GM21737 (cell line): Measurements from ENCODE around the gene KCND3.
"Not testable (repeated sequence)": the region's sequence is repeated elsewhere in the genome, so short reads cannot be mapped to it uniquely, and the experiment has no call there.

Source experiments
- ATAC-seq: cut with Tn5 transposase; IDR thresholded peaks from one replicate; pipeline ENCODE4 v1.9.1; 2021; ENCODE audit warnings: mild to moderate bottlenecking, moderate library complexity; ENCODE audit not compliant: unreplicated experiment

Gene KCND3

GRCh38 chr1:111818546-111818945, 170.9 kb downstream of the KCND3 start:
- ATAC-seq: no peak

DNA sequence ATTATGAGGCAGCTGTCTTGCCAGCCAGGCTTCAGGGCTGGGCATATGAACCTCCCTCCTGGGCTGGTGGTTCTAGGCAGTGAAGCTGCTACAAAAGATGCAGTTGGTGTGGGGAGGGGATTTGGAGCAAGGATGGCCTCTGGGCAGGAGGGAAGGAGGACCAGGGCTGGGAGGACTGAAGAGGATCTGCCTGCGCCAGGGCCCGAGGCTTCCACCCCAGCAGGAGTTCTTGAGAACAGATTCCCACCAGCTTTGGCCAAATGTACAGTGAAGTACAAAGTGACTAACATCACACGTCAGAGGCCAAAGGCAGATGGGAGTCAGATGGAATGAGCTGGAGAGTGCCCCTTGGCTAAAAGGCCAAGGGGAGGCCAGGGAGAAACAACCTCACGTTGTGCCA, 171.4 kb downstream of the KCND3 start:
- no peak for ATAC-seq

GRCh38 chr1:111814642-111815041, 174.8 kb downstream of the KCND3 start:
- no peak for ATAC-seq

- no peak for ATAC-seq
These were observed 175.2 kb downstream of the KCND3 start for GRCh38 chr1:111814305-111814628.

DNA sequence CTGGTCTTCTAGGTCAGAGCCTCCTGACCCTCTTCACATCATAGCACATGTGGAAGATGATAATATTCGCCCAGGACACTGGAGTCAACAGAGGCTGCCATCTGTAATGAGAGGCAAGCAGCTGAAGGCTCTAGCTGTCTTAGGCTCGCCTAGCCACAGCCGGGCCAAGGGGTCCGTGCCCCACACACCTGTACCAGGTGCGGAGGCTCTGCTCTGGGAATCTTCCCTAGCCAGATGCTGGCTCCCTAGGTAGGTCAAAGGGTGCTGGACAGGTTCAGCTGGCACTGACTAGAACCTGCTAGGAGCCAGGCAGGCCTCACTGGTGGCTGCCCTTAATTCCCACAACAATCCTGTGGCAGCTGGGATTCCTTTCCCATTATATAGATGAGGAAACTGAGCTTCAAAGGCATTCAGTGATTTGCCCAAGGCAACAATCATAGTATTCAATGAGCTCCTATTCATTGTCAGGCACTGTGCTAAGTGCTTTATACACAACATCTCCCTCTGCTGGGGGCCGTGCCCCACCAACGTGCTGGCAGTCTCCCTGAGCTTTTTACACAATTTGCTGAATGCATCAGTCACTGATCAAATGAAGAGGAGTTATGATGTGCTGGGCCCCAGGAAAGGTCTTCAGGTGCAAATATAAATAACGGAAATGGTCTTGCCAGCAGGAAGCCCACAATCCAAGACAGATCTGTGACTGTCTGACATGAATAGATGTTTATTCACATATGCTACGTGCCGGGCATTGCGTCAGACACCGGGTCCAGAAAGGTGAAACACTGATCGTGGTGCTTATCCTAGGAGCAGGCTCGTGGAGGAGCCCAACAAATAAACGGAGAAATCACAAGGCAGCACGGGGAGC, 175.8 kb downstream of the KCND3 start:
- ATAC-seq: no peak

- no peak for ATAC-seq
These were observed 177.2 kb downstream of the KCND3 start for GRCh38 chr1:111812306-111812705.

DNA sequence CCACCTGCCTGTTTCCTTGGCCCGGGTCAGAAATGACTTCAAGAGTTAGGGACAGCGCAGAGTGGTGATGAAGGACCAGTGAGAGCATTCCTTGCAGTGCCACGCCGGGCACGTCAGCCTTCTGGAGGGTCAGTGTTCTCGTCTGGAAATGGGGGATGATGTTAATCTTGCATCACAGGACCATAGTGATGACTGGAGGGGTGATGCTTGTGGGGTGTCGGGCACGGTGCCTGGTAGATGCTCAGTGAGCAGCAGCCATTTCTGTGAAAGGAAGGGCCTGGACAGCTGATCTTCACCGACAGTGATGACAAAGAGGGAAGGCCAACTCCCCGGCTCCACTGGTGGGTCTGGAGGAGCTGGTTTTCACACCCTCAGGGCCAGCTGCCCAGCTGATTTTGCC, 177.6 kb downstream of the KCND3 start:
- ATAC-seq: no peak

DNA sequence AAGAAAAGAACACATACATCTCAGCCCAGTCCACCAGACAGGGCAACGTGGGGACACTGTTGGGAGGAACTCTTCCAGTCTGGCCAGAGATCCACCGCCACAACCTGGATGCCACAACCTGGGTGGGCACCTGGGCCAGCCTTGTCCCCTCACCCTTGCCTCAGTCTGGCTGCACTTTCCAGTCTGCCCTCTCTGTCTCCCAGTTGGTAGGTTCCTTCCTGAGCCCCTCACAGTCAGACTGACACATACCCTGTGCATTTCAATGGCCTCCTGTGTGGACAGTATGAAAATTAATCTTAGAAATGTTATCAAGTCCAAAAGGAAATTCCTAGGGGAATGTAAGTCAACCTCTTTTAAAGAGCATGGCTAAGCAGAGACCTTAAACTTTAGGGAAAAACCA, 184.2 kb downstream of the KCND3 start:
- no peak for ATAC-seq

DNA sequence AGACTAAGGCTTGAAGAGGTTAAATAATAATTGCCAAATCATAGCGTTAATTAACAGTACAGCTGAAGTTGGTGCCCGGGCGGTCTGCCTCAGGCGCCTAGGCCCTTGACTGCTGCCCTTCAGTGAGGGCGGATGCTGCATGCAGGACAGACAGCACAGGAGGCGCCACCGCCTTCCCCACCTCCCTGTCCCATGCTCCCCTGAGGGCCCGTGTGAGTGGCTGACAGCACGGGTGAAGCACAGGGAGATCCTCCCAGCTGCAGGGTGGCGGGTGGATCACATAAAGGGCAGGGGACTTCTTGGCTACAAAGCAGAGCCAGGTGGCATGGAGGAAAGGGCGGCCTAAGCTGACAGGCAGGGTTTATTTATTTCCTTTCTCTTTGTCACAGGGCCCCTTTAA, 184.7 kb downstream of the KCND3 start:
- ATAC-seq: no peak

DNA sequence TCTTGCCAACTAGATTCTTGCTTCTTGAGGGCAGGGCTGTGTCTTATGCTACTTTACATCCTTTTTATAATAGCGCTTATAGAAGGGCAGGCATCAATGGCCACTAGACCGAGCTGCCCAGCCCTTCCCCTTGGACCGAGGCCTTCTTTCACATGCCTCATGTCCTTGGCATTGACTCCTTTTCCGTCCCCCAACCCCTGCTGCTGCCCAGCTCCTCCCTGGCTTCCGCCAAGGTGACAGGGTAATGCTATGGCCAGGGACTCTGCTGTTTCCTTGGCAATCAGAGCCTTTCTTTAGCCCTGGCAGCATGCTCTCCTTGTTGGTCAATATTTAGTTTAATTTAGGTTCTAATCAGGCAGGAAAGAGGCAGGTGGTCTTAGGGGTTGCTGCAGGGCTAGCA, 185.5 kb downstream of the KCND3 start:
- ATAC-seq: no peak

DNA sequence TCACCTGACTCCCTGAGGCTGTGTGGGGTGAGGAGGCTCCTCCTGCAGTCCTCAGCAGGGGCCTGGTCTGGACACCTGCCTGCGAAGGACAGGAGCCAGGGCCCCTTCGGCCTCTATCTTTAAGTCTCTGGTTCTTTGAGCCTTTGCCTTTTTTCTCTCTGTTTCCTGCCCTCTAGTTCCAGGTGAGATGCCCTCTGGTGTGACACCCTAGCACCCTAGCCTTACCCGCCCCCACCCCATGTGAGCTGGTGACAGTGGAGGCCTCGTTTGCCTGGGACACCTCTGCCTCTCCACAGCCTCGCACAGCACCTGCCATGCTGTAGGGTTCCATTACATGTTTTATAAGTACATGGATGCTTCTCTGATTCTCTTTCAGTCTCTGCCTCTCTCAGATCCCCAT, 186.5 kb downstream of the KCND3 start:
- no peak for ATAC-seq

- ATAC-seq: no peak
These were observed 187.4 kb downstream of the KCND3 start for GRCh38 chr1:111802110-111802509.

GRCh38 chr1:111801071-111801850, 188.2 kb downstream of the KCND3 start:
- ATAC-seq: no peak

DNA sequence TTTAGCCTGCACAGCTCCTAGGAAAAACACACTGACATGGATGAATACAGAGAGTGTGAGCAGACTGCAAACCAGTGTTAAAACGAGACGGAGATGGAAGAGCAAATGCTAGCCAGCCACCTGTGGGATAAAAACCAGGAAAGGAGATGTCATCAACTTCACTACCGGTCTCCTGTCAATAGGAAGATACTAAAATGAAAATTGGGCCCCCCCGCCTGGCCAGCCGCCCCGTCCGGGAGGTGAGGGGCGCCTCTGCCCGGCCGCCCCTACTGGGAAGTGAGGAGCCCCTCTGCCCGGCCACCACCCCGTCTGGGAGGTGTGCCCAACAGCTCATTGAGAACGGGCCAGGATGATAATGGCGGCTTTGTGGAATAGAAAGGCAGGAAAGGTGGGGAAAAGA, 189.7 kb downstream of the KCND3 start:
- ATAC-seq: not testable (repeated sequence)

DNA sequence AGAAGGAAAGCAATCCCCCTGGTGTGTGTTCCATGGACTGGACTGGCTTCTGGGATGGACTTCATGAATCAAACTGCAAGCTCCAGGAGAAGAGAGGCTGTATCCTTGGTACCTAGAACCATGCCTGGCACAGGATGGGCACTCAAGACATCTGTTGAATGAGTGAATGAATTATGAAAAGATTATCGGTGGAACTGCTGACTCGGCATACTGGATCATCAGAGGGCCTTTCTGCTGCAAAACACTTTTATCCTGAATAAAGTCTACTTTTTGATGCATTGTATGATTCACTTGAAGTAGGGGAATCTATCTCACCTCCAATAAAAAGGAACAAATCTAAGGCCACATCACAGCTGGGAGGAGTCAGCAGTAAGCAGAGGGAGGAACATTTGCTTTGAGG, 190.9 kb downstream of the KCND3 start:
- ATAC-seq: no peak

DNA sequence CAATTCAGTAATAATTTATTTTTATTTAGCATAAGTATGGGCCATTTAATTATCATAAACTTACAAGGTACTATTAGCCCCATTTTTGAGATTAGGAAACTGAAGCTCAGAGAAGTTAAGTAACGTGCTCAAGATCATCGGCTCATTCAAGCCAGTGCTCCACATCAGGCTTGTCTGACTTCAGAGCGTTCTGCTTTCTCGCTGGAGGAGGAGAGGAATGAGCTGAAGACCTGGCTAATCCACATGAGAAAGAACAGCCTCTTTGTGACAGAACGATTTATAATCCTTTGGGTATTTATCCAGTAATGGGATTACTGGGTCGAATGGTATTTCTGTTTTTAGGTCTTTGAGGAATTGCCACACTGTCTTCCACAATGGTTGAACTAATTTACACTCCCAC, 194.1 kb downstream of the KCND3 start:
- no peak for ATAC-seq

DNA sequence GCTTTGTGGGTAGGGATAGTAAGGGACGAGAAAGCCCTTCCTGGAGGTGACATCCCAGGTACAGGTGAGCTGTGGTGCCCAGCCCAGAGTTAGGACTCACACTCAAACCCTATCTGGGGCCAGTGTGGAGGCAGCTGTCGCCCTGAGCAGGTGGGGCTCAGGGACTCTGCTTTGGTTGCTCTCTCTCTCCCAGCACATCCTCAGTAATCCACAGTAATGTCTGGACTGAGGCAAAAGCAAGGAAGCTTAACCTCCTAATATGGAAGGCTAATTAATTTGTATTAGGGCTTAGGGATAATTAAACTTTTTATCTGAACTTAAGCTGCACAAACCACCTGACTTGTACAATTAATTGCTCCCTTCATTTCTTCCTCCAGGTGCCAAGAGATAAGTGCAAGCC, 195.5 kb downstream of the KCND3 start:
- no peak for ATAC-seq

GRCh38 chr1:111792249-111792648, 197.2 kb downstream of the KCND3 start:
- ATAC-seq: no peak

- no peak for ATAC-seq
These were observed 197.7 kb downstream of the KCND3 start for GRCh38 chr1:111791776-111792175.

GRCh38 chr1:111789666-111790316, 199.7 kb downstream of the KCND3 start:
- no peak for ATAC-seq

- no peak for ATAC-seq
These were observed 200.3 kb downstream of the KCND3 start for GRCh38 chr1:111789142-111789541.

DNA sequence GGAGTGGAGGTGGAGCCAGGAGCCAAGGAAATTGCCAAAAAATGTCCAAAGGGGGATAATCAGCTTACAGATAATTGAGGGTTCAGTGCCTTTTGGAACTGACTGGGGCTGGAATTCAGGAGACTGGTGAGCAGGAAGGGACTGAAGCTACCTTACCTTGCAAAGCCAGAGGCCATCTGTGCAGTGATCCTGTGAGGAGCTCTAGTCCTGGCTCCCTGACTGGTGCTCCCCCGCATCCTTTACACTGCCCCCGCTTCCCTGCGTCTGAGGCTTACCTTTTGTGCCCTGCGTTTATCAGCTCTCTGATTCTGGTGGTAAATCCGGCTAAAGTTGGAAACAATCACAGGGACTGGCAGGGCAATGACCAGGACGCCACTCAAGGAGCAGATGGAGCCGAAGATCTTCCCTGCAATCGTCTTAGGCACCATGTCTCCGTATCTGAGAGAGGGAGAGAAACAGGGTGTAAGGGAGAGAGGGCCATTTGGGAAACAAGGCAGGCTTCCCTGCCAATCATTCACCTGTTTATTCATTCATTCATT, 202.7 kb downstream of the KCND3 start:
- no peak for ATAC-seq
